Dermis blood vessel endothelial cell (primary cell): Measurements from ENCODE around the gene TNIK. TPM values are rescaled to one million over a fixed set of nuclear protein-coding genes. Genes with fewer than 3 reads are reported as not detected.

ENCODE experiments used
- DNase-seq: peaks from one replicate; pipeline ENCODE4 v3.0.0; 2010
- total RNA-seq: library from RNA; depleted of rRNA; stranded (reverse); fragments of >200 nt; gene quantifications from 2 replicates; pipeline ENCODE4 v1.2.3, GENCODE V29; 2014

Gene TNIK
- total RNA-seq, 1 donor from 2014 or later, result 8.2 TPM

- DNase-seq, result no peak
These were observed 274.2 kb downstream of the TNIK start for GRCh38 chr3:171185959-171186358.

GRCh38 chr3:171184372-171184771 is 275.8 kb downstream of the TNIK start:
- DNase-seq, result no peak

- DNase-seq, result peak; percentile 40
These were observed 277.2 kb downstream of the TNIK start for GRCh38 chr3:171183042-171183441.

GRCh38 chr3:171181907-171182690 is 278.1 kb downstream of the TNIK start:
- peak; percentile 24 for DNase-seq

- DNase-seq, result no peak
These were observed 281.5 kb downstream of the TNIK start for GRCh38 chr3:171178714-171179113.

- DNase-seq, result no peak
These were observed 282.7 kb downstream of the TNIK start for GRCh38 chr3:171177553-171177952.

- no peak for DNase-seq
These were observed 283.1 kb downstream of the TNIK start for GRCh38 chr3:171177056-171177455.

- no peak for DNase-seq
These were observed 283.8 kb downstream of the TNIK start for GRCh38 chr3:171176244-171176933.

- DNase-seq, result no peak
These were observed 284.4 kb downstream of the TNIK start for GRCh38 chr3:171175741-171176234.

GRCh38 chr3:171173736-171174135 is 286.5 kb downstream of the TNIK start:
- DNase-seq, result no peak

GRCh38 chr3:171172070-171172469 is 288.1 kb downstream of the TNIK start:
- no peak for DNase-seq

- no peak for DNase-seq
These were observed 290.3 kb downstream of the TNIK start for GRCh38 chr3:171169866-171170265.

GRCh38 chr3:171169443-171169842 is 290.8 kb downstream of the TNIK start:
- DNase-seq, result no peak

GRCh38 chr3:171168551-171168950 is 291.7 kb downstream of the TNIK start:
- DNase-seq, result no peak

- DNase-seq, result peak; percentile 51
These were observed 292.1 kb downstream of the TNIK start for GRCh38 chr3:171168086-171168485.

GRCh38 chr3:171165983-171166382 is 294.2 kb downstream of the TNIK start:
- DNase-seq, result no peak

- DNase-seq, result no peak
These were observed 294.7 kb downstream of the TNIK start for GRCh38 chr3:171165499-171165921.

- DNase-seq, result no peak
These were observed 296.1 kb downstream of the TNIK start for GRCh38 chr3:171164067-171164465.

GRCh38 chr3:171163101-171164066 is 296.8 kb downstream of the TNIK start:
- peak; percentile 49 for DNase-seq

- DNase-seq, result no peak
These were observed 299.9 kb downstream of the TNIK start for GRCh38 chr3:171160325-171160724.

- no peak for DNase-seq
These were observed 300.4 kb downstream of the TNIK start for GRCh38 chr3:171159822-171160157.

- DNase-seq, result no peak
These were observed 301.0 kb downstream of the TNIK start for GRCh38 chr3:171159024-171159821.
